SH-SY5Y (cell line): Measurements from ENCODE around the gene NAV3.

Experiments
- GATA2 ChIP-seq: IDR thresholded peaks from 2 replicates; pipeline ENCODE4 v1.6.1; 2011; ENCODE audit warnings: mild to moderate bottlenecking, low read depth, low read length
- GATA3 ChIP-seq: IDR thresholded peaks from 2 replicates; pipeline ENCODE4 v1.6.1; 2011; ENCODE audit warnings: low read depth, mild to moderate bottlenecking, low read length, moderate library complexity

- TF ChIP-seq GATA2, result no peak
- no peak for TF ChIP-seq GATA3
Observed at GRCh38 chr12:78060186-78060585, 229.5 kb downstream of the NAV3 start.
